HFFc6 (cell line): Measurements from ENCODE around the gene ACAA1. TPM values are rescaled to one million over a fixed set of nuclear protein-coding genes. Genes with fewer than 3 reads are reported as not detected.

Experiments
- DNase-seq: peaks from one replicate; pipeline ENCODE4 v3.0.0-alpha.2; 2018
- H3K27ac Mint-ChIP-seq: 2 replicates; pipeline ENCODE4 v1.8.0; 2020; ENCODE audit warnings: mild to moderate bottlenecking, mixed read lengths
- H3K27me3 Mint-ChIP-seq: 2 replicates; pipeline ENCODE4 v1.8.0; 2021; ENCODE audit warnings: mild to moderate bottlenecking, moderate library complexity, mixed read lengths; ENCODE audit not compliant: insufficient read depth
- H3K36me3 Mint-ChIP-seq: 2 replicates; pipeline ENCODE4 v1.8.0; 2021; ENCODE audit warnings: low read depth, mixed read lengths
- H3K4me1 Mint-ChIP-seq: 2 replicates; pipeline ENCODE4 v1.8.0; 2020; ENCODE audit warnings: low read depth, mixed read lengths
- H3K4me3 Mint-ChIP-seq: 2 replicates; pipeline ENCODE4 v1.8.0; 2020; ENCODE audit warnings: mild to moderate bottlenecking, moderate library complexity, mixed read lengths
- H3K9me3 Mint-ChIP-seq: 2 replicates; pipeline ENCODE4 v1.8.0; 2020; ENCODE audit warnings: mild to moderate bottlenecking, mixed read lengths
- total RNA-seq, 6 experiments: library from RNA; stranded (reverse); fragmentation: NEBNext Ultra II Directional; extraction: Animal tissue kit (Norgen Biotek cat#: 25700); gene quantifications; 2 replicates in 1 of 6; 3 replicates in 5 of 6; pipeline ENCODE4 v1.2.3, GENCODE V29; 2021
- TF ChIP-seq, protein P1 (sequence below): fragments of 200-600 bp; sonication (generic); IDR thresholded peaks from 2 replicates; pipeline ENCODE4 v1.5.0; 2021; ENCODE audit warnings: antibody characterized with exemption, mild to moderate bottlenecking

Gene ACAA1
- total RNA-seq, 6 experiments from 2014 or later = 45.1 to 60.9 (median 52.1) TPM

DNA sequence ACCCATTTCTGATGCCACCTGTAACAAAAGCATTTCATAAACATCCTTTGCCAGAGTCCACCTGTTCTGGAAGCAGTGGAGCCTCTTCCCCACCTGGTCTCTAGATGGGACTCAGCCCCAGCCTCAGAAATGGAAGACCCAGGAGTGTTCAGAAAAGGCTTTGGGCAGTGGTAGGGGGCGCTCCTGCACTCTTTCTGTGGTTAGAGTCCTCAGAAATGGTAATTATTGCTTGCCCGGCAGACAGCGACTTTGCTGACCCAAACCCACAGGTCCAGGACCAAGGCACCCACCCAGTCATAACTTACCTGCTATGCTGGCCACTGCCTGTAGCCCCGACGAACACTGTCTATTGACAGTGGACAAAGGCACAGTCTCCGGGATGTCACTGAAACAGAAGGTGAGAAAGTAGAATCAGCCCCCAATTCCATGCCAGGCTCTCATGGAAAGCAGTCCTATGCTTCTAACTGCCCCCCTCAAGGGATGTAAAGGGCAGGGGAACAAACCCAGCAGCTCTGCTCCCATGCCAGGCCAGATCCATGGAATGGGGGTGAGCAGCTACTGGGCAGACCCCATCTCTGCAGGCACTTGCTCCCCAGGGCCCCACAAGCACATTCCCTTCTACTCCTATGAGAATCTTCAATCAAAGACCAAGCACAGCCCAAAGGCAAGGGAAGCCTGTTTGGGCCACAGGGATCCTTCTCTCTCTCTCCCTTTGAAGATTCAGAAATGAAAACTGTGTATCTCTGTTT, 5.1 kb downstream of the ACAA1 start:
- DNase-seq = peak; percentile 13
- peaks cover 35% of the 10 kb centered on the region for H3K4me1 Mint-ChIP-seq
- H3K27ac Mint-ChIP-seq = no peak overlapping the region
- TF ChIP-seq, protein P1, sequence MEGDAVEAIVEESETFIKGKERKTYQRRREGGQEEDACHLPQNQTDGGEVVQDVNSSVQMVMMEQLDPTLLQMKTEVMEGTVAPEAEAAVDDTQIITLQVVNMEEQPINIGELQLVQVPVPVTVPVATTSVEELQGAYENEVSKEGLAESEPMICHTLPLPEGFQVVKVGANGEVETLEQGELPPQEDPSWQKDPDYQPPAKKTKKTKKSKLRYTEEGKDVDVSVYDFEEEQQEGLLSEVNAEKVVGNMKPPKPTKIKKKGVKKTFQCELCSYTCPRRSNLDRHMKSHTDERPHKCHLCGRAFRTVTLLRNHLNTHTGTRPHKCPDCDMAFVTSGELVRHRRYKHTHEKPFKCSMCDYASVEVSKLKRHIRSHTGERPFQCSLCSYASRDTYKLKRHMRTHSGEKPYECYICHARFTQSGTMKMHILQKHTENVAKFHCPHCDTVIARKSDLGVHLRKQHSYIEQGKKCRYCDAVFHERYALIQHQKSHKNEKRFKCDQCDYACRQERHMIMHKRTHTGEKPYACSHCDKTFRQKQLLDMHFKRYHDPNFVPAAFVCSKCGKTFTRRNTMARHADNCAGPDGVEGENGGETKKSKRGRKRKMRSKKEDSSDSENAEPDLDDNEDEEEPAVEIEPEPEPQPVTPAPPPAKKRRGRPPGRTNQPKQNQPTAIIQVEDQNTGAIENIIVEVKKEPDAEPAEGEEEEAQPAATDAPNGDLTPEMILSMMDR = peak; percentile 76
- H3K4me3 Mint-ChIP-seq = no peak overlapping the region
- no peaks in the 10 kb centered on the region for H3K9me3 Mint-ChIP-seq
- peaks cover 9% of the 10 kb centered on the region; the same call in 1 of the 2 replicates for H3K36me3 Mint-ChIP-seq
- H3K27me3 Mint-ChIP-seq = peaks cover 1% of the 10 kb centered on the region; the same call in 1 of the 2 replicates

DNA sequence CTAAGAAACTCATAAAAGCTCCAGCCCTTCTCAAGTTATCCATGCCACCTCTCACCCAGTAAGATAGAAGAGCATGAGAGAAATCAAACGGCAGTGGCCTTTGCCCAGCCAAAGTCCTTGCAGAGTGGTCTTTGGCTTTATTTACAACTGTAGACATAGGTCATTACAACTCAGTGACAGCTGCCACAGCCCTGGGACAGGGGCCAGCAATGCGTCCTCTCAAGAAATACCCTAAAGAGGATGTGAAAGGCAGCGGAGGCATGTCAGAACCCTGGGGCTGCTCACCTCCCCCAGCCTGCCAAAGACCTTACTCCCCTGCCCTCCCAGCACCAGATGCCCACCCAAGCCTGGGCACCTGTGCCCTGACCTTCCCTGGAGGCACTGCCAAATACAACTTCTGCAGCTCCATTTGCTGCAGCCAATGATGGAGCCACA, 6.3 kb downstream of the ACAA1 start:
- no peak for DNase-seq
- peaks cover 9% of the 10 kb centered on the region; the same call in 1 of the 2 replicates for H3K36me3 Mint-ChIP-seq
- H3K27ac Mint-ChIP-seq = no peak overlapping the region
- TF ChIP-seq, protein P1 = no peak
- peaks cover 27% of the 10 kb centered on the region for H3K4me1 Mint-ChIP-seq
- no peak overlapping the region for H3K4me3 Mint-ChIP-seq
- H3K9me3 Mint-ChIP-seq = no peaks in the 10 kb centered on the region
- no peaks in the 10 kb centered on the region; the same call in 1 of the 2 replicates for H3K27me3 Mint-ChIP-seq

DNA sequence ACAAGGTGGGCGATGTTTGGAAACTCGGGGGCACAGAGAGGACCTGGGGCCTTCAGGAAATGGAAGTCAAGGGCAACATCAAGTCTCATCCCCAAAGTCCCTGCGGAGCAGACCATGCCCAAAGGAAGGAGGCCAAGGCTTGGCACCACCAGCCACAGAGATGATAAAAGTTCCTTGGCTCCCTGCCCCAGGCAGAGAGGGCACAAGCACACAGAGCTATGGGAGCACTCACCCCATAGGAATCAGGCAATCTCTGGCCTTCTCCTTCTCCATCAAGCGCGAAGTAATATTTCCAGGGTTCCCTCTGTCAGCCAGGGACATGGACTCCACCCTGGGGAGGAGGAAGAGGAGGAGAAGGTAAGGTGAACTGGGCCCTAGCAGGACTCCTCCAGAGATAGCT, 7.9 kb downstream of the ACAA1 start:
- H3K36me3 Mint-ChIP-seq = peaks cover 9% of the 10 kb centered on the region; the same call in 1 of the 2 replicates
- H3K4me3 Mint-ChIP-seq = no peak overlapping the region
- peaks cover 13% of the 10 kb centered on the region for H3K4me1 Mint-ChIP-seq
- DNase-seq = no peak
- H3K27ac Mint-ChIP-seq = no peak overlapping the region
- no peaks in the 10 kb centered on the region for H3K9me3 Mint-ChIP-seq
- H3K27me3 Mint-ChIP-seq = no peaks in the 10 kb centered on the region; the same call in 1 of the 2 replicates
- TF ChIP-seq, protein P1 = no peak

DNA sequence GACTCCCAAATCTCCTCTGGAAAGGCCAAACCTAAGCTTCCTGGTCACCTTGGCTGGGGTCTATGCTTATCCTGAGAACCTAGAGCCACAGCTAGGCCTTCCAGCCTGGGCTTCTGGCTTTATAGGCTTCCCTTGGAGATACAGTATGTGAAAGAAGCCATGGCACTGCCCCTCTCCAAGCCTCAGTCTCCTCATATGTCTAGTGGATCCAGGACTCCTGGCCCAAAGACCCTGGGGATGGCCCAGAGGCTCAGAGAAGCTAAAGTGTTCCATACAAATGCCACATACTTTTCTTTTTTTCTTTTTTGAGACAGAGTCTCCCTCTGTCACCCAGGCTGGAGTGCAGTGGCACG, 8.6 kb downstream of the ACAA1 start:
- TF ChIP-seq, protein P1 = no peak
- peaks cover 5% of the 10 kb centered on the region; the same call in 1 of the 2 replicates for H3K4me1 Mint-ChIP-seq
- no peaks in the 10 kb centered on the region for H3K9me3 Mint-ChIP-seq
- H3K36me3 Mint-ChIP-seq = peaks cover 9% of the 10 kb centered on the region; the same call in 1 of the 2 replicates
- no peak overlapping the region for H3K4me3 Mint-ChIP-seq
- DNase-seq = no peak
- no peak overlapping the region for H3K27ac Mint-ChIP-seq
- no peaks in the 10 kb centered on the region; the same call in 1 of the 2 replicates for H3K27me3 Mint-ChIP-seq

DNA sequence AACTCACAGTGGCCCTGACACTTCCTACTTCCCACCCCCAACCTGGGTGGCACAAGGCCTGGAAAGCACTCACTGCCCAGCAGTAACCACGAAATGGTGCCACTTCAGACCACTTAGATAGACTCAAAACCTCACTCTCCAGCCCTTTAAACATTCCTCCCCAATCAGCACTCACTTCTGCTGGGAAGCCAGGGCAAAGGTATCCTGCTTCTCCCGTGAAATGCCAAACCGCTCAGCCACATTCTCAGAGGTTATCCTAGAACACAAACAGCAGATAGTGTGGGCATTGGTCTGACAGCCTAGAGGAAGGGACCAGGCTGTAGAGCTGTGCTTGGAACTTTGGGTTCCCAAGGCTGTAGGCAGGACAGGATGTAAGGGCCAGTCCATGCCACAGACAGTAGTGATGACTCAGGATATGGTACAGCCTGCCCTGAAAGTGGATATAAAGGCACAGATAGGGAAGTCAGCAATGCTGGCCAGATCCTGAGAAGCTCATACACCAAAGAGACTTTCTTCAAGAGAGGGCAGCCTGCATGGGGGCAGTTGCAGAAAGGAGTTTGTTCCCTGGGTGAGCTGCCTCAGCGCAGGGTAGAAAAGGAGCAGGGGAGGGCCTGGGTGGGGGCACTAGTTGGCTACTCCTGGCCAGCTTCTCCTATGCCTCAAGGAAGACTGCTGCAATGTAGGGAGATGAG, 9.2 kb downstream of the ACAA1 start:
- Mint-ChIP-seq H3K36me3 (peaks cover 13% of the 10 kb centered on the region; the same call in 1 of the 2 replicates), H3K9me3 (no peaks in the 10 kb centered on the region), H3K27ac (no peak overlapping the region), H3K4me3 (no peak overlapping the region), H3K27me3 (no peaks in the 10 kb centered on the region; the same call in 1 of the 2 replicates), H3K4me1 (peaks cover under 1% of the 10 kb centered on the region; the same call in 1 of the 2 replicates)
- no peak for DNase-seq
- TF ChIP-seq, protein P1 = no peak
